OCI-LY1 (cell line): ENCODE measurements around the gene ERBB2.

ENCODE experiments used
- H2AFZ ChIP-seq: fragments of 200-600 bp; sonication (generic), shearing (Covaris generic); 2 replicates; pipeline ENCODE4 v1.6.0; 2014; ENCODE audit warnings: antibody characterized with exemption, mild to moderate bottlenecking, low read length
- H3F3A ChIP-seq: fragments of 200-600 bp; sonication (generic), shearing (Covaris generic); 2 replicates; pipeline ENCODE4 v1.6.0; 2014; ENCODE audit warnings: mild to moderate bottlenecking, antibody characterized with exemption, low read length, moderate library complexity; ENCODE audit not compliant: insufficient read depth
- H3K27ac ChIP-seq: fragments of 200-600 bp; sonication (generic); 2 replicates; pipeline ENCODE4 v1.5.1; 2014; ENCODE audit warnings: low read length, mixed run types, mild to moderate bottlenecking, low read depth; ENCODE audit not compliant: poor library complexity, severe bottlenecking
- H3K27me3 ChIP-seq: fragments of 200-600 bp; sonication (generic); 2 replicates; pipeline ENCODE4 v1.6.0; 2014; ENCODE audit warnings: antibody characterized with exemption, mild to moderate bottlenecking, low read length, moderate library complexity; ENCODE audit not compliant: insufficient read depth
- H3K36me3 ChIP-seq: fragments of 200-600 bp; sonication (generic); 2 replicates; pipeline ENCODE4 v1.6.1; 2014; ENCODE audit warnings: mild to moderate bottlenecking, antibody characterized with exemption, low read length, moderate library complexity, mixed read lengths; ENCODE audit not compliant: insufficient read depth
- H3K4me1 ChIP-seq: fragments of 200-600 bp; sonication (generic); 2 replicates; pipeline ENCODE4 v1.5.1; 2014; ENCODE audit warnings: mild to moderate bottlenecking, low read length, moderate library complexity; ENCODE audit not compliant: insufficient read depth, severe bottlenecking
- H3K4me2 ChIP-seq: fragments of 200-600 bp; sonication (generic), shearing (Covaris generic); 2 replicates; pipeline ENCODE4 v1.6.1; 2014; ENCODE audit warnings: low read length
- H3K4me3 ChIP-seq: fragments of 200-600 bp; sonication (generic); 2 replicates; pipeline ENCODE4 v1.5.1; 2014; ENCODE audit warnings: low read length, low read depth, mild to moderate bottlenecking, mixed read lengths; ENCODE audit not compliant: poor library complexity, severe bottlenecking
- H3K79me2 ChIP-seq: fragments of 200-600 bp; shearing (Covaris generic); 2 replicates; pipeline ENCODE4 v1.6.1; 2016; ENCODE audit warnings: mixed run types, low read length, mixed read lengths; ENCODE audit not compliant: insufficient read depth
- H3K9ac ChIP-seq: fragments of 200-600 bp; sonication (generic), shearing (Covaris generic); 2 replicates; pipeline ENCODE4 v1.6.1; 2014; ENCODE audit warnings: mild to moderate bottlenecking, low read length, mixed read lengths
- H3K9me2 ChIP-seq: fragments of 200-600 bp; sonication (generic), shearing (Covaris generic); 2 replicates; pipeline ENCODE4 v1.6.1; 2014; ENCODE audit warnings: low read depth, mild to moderate bottlenecking, low read length, mixed read lengths
- H3K9me3 ChIP-seq: fragments of 200-600 bp; shearing (Covaris generic); 2 replicates; pipeline ENCODE4 v1.6.1; 2014; ENCODE audit warnings: low read length, mixed read lengths
- H4K20me1 ChIP-seq: fragments of 200-600 bp; sonication (generic), shearing (Covaris generic); 2 replicates; pipeline ENCODE4 v1.6.0; 2016; ENCODE audit warnings: mild to moderate bottlenecking, low read length; ENCODE audit not compliant: insufficient read depth
- CTCF ChIP-seq: fragments of 200-600 bp; sonication (generic), shearing (Covaris generic); IDR thresholded peaks from 2 replicates; pipeline ENCODE4 v1.5.1; 2017; ENCODE audit warnings: mild to moderate bottlenecking, antibody characterized with exemption, low read length, moderate library complexity, mixed read lengths
- EZH2 ChIP-seq: fragments of 200-600 bp; sonication (generic), shearing (Covaris generic); IDR thresholded peaks from 2 replicates; pipeline ENCODE4 v1.8.0; 2017; ENCODE audit warnings: borderline replicate concordance, mixed run types, mild to moderate bottlenecking, antibody characterized with exemption, low read length, moderate library complexity, mixed read lengths

ERBB2 gene

GRCh38 chr17:39661744-39662541 lies 37.9 kb upstream of the ERBB2 start:
- H2AFZ ChIP-seq = no peak overlapping the region
- H4K20me1 ChIP-seq = no peaks in the 10 kb centered on the region
- H3K27ac ChIP-seq = no peak overlapping the region

DNA sequence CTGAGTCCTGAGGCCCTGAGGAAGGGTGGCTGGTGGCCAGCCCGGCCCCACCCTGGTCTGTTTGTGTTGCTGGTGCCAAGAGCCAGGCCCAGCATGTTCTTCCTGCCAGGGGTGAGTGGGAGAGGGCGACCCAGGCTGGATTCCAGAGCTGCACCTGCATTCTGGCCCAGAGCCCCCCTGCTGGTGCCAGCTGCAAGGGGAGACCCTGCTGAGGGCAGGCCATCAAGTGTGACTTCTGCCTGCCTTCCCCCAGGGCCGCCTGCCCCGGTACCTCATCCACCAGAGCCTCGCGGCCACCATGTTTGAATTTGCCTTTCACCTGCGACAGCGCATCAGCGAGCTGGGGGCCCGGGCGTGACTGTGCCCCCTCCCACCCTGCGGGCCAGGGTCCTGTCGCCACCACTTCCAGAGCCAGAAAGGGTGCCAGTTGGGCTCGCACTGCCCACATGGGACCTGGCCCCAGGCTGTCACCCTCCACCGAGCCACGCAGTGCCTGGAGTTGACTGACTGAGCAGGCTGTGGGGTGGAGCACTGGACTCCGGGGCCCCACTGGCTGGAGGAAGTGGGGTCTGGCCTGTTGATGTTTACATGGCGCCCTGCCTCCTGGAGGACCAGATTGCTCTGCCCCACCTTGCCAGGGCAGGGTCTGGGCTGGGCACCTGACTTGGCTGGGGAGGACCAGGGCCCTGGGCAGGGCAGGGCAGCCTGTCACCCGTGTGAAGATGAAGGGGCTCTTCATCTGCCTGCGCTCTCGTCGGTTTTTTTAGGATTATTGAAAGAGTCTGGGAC lies 37.1 kb upstream of the ERBB2 start:
- Histone ChIP-seq H2AFZ (no peak overlapping the region), H3K36me3 (peaks cover 27% of the 10 kb centered on the region; the same call in 1 of the 2 replicates), H3K4me1 (peaks cover 7% of the 10 kb centered on the region), H3K27ac (no peak overlapping the region), H3K4me3 (no peak overlapping the region), H3K9ac (no peak overlapping the region), H3F3A (no peaks in the 10 kb centered on the region), H3K27me3 (peaks cover 13% of the 10 kb centered on the region; the same call in 1 of the 2 replicates), H3K79me2 (no peaks in the 10 kb centered on the region), H3K9me3 (no peaks in the 10 kb centered on the region), H3K9me2 (no peaks in the 10 kb centered on the region), H4K20me1 (no peaks in the 10 kb centered on the region), H3K4me2 (no peak overlapping the region)
- TF ChIP-seq CTCF (no peak), EZH2 (no peak)

More at GRCh38 chr17:39661744-39662541, 37.9 kb upstream of the ERBB2 start:
- Histone ChIP-seq H3F3A (no peaks in the 10 kb centered on the region), H3K9me2 (no peaks in the 10 kb centered on the region), H3K36me3 (peaks cover 27% of the 10 kb centered on the region; the same call in 1 of the 2 replicates), H3K79me2 (no peaks in the 10 kb centered on the region), H3K4me1 (peaks cover 5% of the 10 kb centered on the region), H3K9ac (no peak overlapping the region), H3K9me3 (no peaks in the 10 kb centered on the region), H3K4me2 (no peak overlapping the region), H3K4me3 (no peak overlapping the region), H3K27me3 (peaks cover 9% of the 10 kb centered on the region; the same call in 1 of the 2 replicates)
- TF ChIP-seq EZH2 (no peak), CTCF (no peak)

DNA sequence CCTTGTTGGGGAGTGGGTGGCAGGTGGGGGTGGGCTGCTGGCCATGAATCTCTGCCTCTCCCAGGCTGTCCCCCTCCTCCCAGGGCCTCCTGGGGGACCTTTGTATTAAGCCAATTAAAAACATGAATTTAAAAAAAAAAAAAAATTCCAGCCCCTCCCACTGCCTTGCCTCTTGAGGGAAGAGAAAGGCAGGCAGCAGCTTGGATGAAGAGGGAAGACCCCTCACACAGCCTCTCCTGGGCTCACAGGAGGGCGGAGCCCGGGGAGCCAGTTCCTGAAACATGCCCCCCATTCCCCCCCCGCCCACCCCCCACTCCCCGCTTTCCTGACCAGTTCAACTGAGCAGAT lies 36.5 kb upstream of the ERBB2 start:
- H3K27ac ChIP-seq = no peak overlapping the region
- no peaks in the 10 kb centered on the region for H3K9me3 ChIP-seq
- H3K4me3 ChIP-seq = no peak overlapping the region
- TF ChIP-seq EZH2 = no peak
- no peak overlapping the region for H2AFZ ChIP-seq
- H3K79me2 ChIP-seq = no peaks in the 10 kb centered on the region
- H3F3A ChIP-seq = no peaks in the 10 kb centered on the region
- H3K9ac ChIP-seq = no peak overlapping the region
- H3K36me3 ChIP-seq = peaks cover 27% of the 10 kb centered on the region; the same call in 1 of the 2 replicates
- H3K9me2 ChIP-seq = no peaks in the 10 kb centered on the region
- H3K27me3 ChIP-seq = peaks cover 13% of the 10 kb centered on the region; the same call in 1 of the 2 replicates
- H3K4me1 ChIP-seq = peaks cover 13% of the 10 kb centered on the region
- no peaks in the 10 kb centered on the region for H4K20me1 ChIP-seq
- H3K4me2 ChIP-seq = no peak overlapping the region
